BJ (cell line): ENCODE results near the gene ECM1. TPM values are rescaled to one million over a fixed set of nuclear protein-coding genes. Genes with fewer than 3 reads are reported as not detected.

Source experiments
- CTCF ChIA-PET: fragments of 350-600 bp; formaldehyde crosslinking; extraction: SDS; loops from one replicate; lab custom pipeline; 2021; ENCODE audit warnings: antibody characterized with exemption, inconsistent platforms; lab: Yijun Ruan, JAX
- POLR2A ChIA-PET: fragments of 300-600 bp; sonication (Branson Sonifier 250); formaldehyde crosslinking; extraction: SDS; loops from one replicate; lab custom pipeline; 2021; ENCODE audit warnings: antibody characterized with exemption; lab: Charles Lee
- DNase-seq: peaks from one replicate; pipeline ENCODE4 v3.0.0-alpha.2; 2011; ENCODE audit warnings: low read depth
- H3K27me3 ChIP-seq: 2 replicates; pipeline ENCODE4 v1.6.0; 2011; ENCODE audit warnings: low read length; ENCODE audit not compliant: control insufficient read depth, insufficient read depth
- H3K36me3 ChIP-seq: 2 replicates; pipeline ENCODE4 v1.5.1; 2011; ENCODE audit warnings: low read length; ENCODE audit not compliant: control insufficient read depth, insufficient read depth
- H3K4me3 ChIP-seq: 2 replicates; pipeline ENCODE4 v1.5.1; 2011; ENCODE audit warnings: low read depth, mild to moderate bottlenecking, control low read depth, low read length
- polyA plus RNA-seq: library from polyadenylated mRNA; depleted of rRNA; stranded (reverse); fragments of >200 nt; gene quantifications from 2 replicates; pipeline ENCODE4 v1.2.3, GENCODE V29; 2011
- TF ChIP-seq, protein P1 (sequence below): IDR thresholded peaks from 2 replicates; pipeline ENCODE4 v1.5.1; 2011; ENCODE audit warnings: low read depth, mild to moderate bottlenecking, control low read depth, inconsistent platforms, low read length, moderate library complexity; ENCODE audit not compliant: insufficient read depth

Gene ECM1
- polyA plus RNA-seq, 1 experiment = 204 TPM

- ChIA-PET CTCF (interaction anchor here (0.5 to 4.7 kb wide), 14 partner anchors 8 to 437 kb away, joined by 3 to 72 read pairs (median 6); partner anchors contain the start of genes ADAMTSL4, CERS2, ENSA and MCL1), POLR2A (no interaction called here)
- TF ChIP-seq, protein P1, sequence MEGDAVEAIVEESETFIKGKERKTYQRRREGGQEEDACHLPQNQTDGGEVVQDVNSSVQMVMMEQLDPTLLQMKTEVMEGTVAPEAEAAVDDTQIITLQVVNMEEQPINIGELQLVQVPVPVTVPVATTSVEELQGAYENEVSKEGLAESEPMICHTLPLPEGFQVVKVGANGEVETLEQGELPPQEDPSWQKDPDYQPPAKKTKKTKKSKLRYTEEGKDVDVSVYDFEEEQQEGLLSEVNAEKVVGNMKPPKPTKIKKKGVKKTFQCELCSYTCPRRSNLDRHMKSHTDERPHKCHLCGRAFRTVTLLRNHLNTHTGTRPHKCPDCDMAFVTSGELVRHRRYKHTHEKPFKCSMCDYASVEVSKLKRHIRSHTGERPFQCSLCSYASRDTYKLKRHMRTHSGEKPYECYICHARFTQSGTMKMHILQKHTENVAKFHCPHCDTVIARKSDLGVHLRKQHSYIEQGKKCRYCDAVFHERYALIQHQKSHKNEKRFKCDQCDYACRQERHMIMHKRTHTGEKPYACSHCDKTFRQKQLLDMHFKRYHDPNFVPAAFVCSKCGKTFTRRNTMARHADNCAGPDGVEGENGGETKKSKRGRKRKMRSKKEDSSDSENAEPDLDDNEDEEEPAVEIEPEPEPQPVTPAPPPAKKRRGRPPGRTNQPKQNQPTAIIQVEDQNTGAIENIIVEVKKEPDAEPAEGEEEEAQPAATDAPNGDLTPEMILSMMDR = no peak
- peaks cover 6% of the 10 kb centered on the region for H3K36me3 ChIP-seq
- no peak for DNase-seq
- no peaks in the 10 kb centered on the region for H3K27me3 ChIP-seq
- no peak overlapping the region for H3K4me3 ChIP-seq
Observed at GRCh38 chr1:150558303-150558704, 50.4 kb downstream of the ECM1 start.

GRCh38 chr1:150558761-150559655 lies 51.1 kb downstream of the ECM1 start:
- POLR2A ChIA-PET = no interaction called here
- DNase-seq = no peak

DNA sequence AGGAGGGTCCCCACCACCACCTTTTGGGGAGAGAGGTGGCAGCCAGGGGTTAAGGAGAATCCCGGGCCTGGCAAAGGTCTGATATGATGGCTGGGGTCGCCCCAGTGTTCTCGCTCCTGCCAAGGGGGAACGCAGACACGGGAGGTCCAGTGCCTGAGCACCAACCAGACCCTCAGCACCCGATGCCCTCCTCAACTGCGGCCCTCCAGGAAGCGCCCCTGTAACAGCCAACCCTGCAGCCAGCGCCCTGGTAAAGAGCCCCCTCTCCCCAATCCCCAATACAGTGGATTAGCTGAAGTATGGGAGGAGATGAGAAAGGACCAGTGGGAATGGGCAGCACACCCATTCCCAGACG lies 51.7 kb downstream of the ECM1 start:
- Histone ChIP-seq H3K36me3 (peaks cover 7% of the 10 kb centered on the region), H3K4me3 (no peak overlapping the region), H3K27me3 (no peaks in the 10 kb centered on the region)
- POLR2A ChIA-PET = no interaction called here
- DNase-seq = no peak
- CTCF ChIA-PET = interaction anchor here (1.0 to 9.9 kb wide), 22 partner anchors 10 to 436 kb away, joined by 3 to 121 read pairs (median 8); partner anchors contain the start of genes ADAMTSL4, CERS2, CTSK and ECM1
- TF ChIP-seq, protein P1 = no peak

More at GRCh38 chr1:150558761-150559655, 51.1 kb downstream of the ECM1 start:
- TF ChIP-seq, protein P1 = no peak
- Histone ChIP-seq H3K27me3 (no peaks in the 10 kb centered on the region), H3K4me3 (no peak overlapping the region), H3K36me3 (peaks cover 7% of the 10 kb centered on the region)
- CTCF ChIA-PET = interaction anchor here (0.5 to 9.9 kb wide), 26 partner anchors 9 to 437 kb away, joined by 3 to 121 read pairs (median 7); partner anchors contain the start of genes ADAMTSL4, CERS2, CTSK and ECM1

GRCh38 chr1:150560011-150560438 lies 52.1 kb downstream of the ECM1 start:
- Histone ChIP-seq H3K4me3 (no peak overlapping the region), H3K36me3 (peaks cover 7% of the 10 kb centered on the region), H3K27me3 (no peaks in the 10 kb centered on the region)
- CTCF ChIA-PET = interaction anchor here (1.0 to 9.9 kb wide), 35 partner anchors 10 to 436 kb away, joined by 3 to 121 read pairs (median 7); partner anchors contain the start of genes ADAMTSL4, CERS2, CTSK and ECM1
- POLR2A ChIA-PET = interaction anchor here (0.5 to 1.2 kb wide), 2 partner anchors 19 to 500 kb away, joined by 4 to 5 read pairs; partner anchors contain the start of gene MCL1
- DNase-seq = no peak
- TF ChIP-seq, protein P1 = peak; percentile 94
